Caco-2 (cell line): ENCODE data around the gene PLIN1. TPM values are rescaled to one million over a fixed set of nuclear protein-coding genes. Genes with fewer than 3 reads are reported as not detected.

Experiments used
- BruUV-seq: library from RNA; stranded (reverse); fragments of 400-500 nt; replicated peaks from 2 replicates; lab custom pipeline; 2021; lab: Mats Ljungman, UMichigan
- CTCF ChIA-PET: fragments of 300-600 bp; sonication (Branson Sonifier 250); formaldehyde crosslinking; loops from one replicate; lab custom pipeline; 2022; ENCODE audit warnings: antibody characterized with exemption; lab: Charles Lee
- POLR2A ChIA-PET: fragments of 300-600 bp; sonication (Branson Sonifier 250); formaldehyde crosslinking; loops from one replicate; lab custom pipeline; 2022; ENCODE audit warnings: antibody characterized with exemption; lab: Charles Lee
- DNase-seq, 2 experiments: peaks; one replicate each; pipeline versions ENCODE4 v3.0.0 to v3.0.0-alpha.2; 2020 to 2022
- H3K27me3 ChIP-seq: replicated peaks from 2 replicates; pipeline ENCODE4 v1.6.0; 2011; ENCODE audit warnings: low read length; ENCODE audit not compliant: control insufficient read depth, insufficient read depth
- H3K36me3 ChIP-seq: 2 replicates; pipeline ENCODE4 v1.5.1; 2011; ENCODE audit warnings: low read length; ENCODE audit not compliant: control insufficient read depth, insufficient read depth
- H3K4me1 ChIP-seq: fragments of 250-450 bp; sonication (Bioruptor Pico); 2 replicates; pipeline ENCODE4 v1.5.1; 2020; ENCODE audit warnings: mild to moderate bottlenecking
- H3K4me3 ChIP-seq: 2 replicates; pipeline ENCODE4 v1.5.1; 2011; ENCODE audit warnings: low read depth, mild to moderate bottlenecking, control low read depth, low read length
- H3K9me3 ChIP-seq: fragments of 250-450 bp; sonication (Bioruptor Pico); 2 replicates; pipeline ENCODE4 v1.5.1; 2020; ENCODE audit warnings: mild to moderate bottlenecking, moderate library complexity
- H3K27ac Mint-ChIP-seq: one replicate; pipeline ENCODE4 v1.8.0; 2022; ENCODE audit warnings: mixed read lengths; ENCODE audit not compliant: unreplicated experiment
- H3K27me3 Mint-ChIP-seq: one replicate; pipeline ENCODE4 v1.8.0; 2022; ENCODE audit warnings: mixed read lengths; ENCODE audit not compliant: insufficient read depth, unreplicated experiment
- H3K36me3 Mint-ChIP-seq: one replicate; pipeline ENCODE4 v1.8.0; 2022; ENCODE audit warnings: mild to moderate bottlenecking, mixed read lengths; ENCODE audit not compliant: insufficient read depth, unreplicated experiment
- H3K4me1 Mint-ChIP-seq: one replicate; pipeline ENCODE4 v1.8.0; 2022; ENCODE audit warnings: low read depth, mixed read lengths; ENCODE audit not compliant: unreplicated experiment
- H3K4me3 Mint-ChIP-seq: one replicate; pipeline ENCODE4 v1.8.0; 2022; ENCODE audit warnings: mild to moderate bottlenecking, moderate library complexity, mixed read lengths; ENCODE audit not compliant: unreplicated experiment
- H3K9me3 Mint-ChIP-seq: one replicate; pipeline ENCODE4 v1.8.0; 2022; ENCODE audit warnings: mixed read lengths; ENCODE audit not compliant: unreplicated experiment
- intact Hi-C: fragments of 100-400 bp; cut with micrococcal nuclease; formaldehyde crosslinking; loops from one replicate; pipeline ENCODE4 v1.10.0; 2022; ENCODE audit not compliant: unreplicated experiment
- total RNA-seq: library from RNA; stranded (reverse); gene quantifications from 2 replicates; pipeline ENCODE4 v1.2.3, GENCODE V29; 2022
- TF ChIP-seq, protein P1 (sequence below), 2 experiments: fragments of 200-600 bp in 1 of 2; IDR thresholded peaks; 1 replicate in 1 of 2; 2 replicates in 1 of 2; pipeline versions ENCODE4 v1.5.1 to v1.8.0; 2011 to 2022; ENCODE audit warnings: antibody characterized with exemption in 1 of 2, control low read depth in 1 of 2, inconsistent platforms in 1 of 2, low read depth in 1 of 2, low read length in 1 of 2, mild to moderate bottlenecking in 1 of 2, moderate library complexity in 1 of 2; ENCODE audit not compliant: insufficient read depth in 1 of 2, severe bottlenecking in 1 of 2, unreplicated experiment in 1 of 2

PLIN1 gene
- total RNA-seq, 1 experiment from 2014 or later = not detected

DNA sequence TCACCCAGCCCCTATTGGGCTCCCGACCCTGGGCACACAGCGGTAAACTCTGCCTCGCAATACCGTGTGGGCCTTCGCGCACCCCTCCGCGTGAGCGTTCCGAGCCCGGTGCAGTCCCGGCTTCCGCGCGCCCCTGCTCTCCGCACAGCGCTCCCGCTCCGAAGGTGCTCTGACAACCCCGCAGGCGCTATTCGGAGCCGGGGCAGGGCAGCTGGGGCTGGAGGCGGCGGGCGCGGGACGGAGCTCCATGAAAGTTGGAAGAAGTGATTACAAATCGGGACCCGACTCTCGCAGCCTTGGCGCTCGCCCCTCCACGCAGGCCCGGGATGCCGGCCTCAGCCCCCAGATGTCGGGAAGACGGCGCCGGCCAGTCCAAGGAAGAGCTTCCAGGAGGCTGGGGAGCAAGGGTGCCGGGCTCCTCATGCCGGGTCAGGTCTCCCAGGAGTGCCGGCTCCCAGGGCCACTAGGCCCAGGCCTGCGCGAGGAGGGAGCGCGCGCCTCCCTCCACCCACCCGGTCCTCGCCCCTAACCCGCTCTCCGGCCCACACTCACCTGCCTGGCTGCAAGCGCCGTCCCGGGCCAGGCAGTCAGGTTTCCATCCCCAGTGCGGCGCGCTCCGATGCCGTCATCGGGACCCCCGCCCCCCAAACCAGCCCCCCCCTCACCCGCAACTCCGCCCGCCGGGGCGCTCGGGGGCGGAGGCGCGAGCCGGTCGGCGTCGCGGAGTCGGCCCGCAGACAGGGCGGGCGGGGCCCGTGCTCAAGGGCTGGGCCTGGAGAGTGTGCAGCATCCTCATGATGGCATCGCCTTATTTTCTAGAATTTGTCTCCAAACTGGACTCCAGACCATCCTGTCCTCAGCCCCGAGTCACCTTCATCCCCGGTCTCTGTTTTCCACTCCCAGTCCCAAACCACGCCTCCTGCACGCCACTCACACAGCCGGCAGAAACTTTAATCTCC, 24.0 kb downstream of the PLIN1 start, which contains the start of gene KIF7:
Gene KIF7 (minus strand): TSS at position 621 of the 959 bp plus-strand sequence. CDS start 2,537 bp downstream, outside the sequence.
- peak within 1 kb of the TSS; percentile 45 for H3K27ac Mint-ChIP-seq
- H3K4me1 Mint-ChIP-seq = peaks cover 7% of the 10 kb centered on the region
- TF ChIP-seq, protein P1, sequence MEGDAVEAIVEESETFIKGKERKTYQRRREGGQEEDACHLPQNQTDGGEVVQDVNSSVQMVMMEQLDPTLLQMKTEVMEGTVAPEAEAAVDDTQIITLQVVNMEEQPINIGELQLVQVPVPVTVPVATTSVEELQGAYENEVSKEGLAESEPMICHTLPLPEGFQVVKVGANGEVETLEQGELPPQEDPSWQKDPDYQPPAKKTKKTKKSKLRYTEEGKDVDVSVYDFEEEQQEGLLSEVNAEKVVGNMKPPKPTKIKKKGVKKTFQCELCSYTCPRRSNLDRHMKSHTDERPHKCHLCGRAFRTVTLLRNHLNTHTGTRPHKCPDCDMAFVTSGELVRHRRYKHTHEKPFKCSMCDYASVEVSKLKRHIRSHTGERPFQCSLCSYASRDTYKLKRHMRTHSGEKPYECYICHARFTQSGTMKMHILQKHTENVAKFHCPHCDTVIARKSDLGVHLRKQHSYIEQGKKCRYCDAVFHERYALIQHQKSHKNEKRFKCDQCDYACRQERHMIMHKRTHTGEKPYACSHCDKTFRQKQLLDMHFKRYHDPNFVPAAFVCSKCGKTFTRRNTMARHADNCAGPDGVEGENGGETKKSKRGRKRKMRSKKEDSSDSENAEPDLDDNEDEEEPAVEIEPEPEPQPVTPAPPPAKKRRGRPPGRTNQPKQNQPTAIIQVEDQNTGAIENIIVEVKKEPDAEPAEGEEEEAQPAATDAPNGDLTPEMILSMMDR (IDR thresholded peaks at IDR 0.05; ENCODE audit: insufficient read depth in 1 of 2, low read depth in 1 of 2, low read length in 1 of 2, severe bottlenecking in 1 of 2, unreplicated experiment in 1 of 2) = no peak
- TSS peak; percentile 38 for BruUV-seq
- ChIA-PET POLR2A (interaction anchor here (0.6 kb wide), 1 partner anchor 80 kb away, joined by 3 read pairs; the partner anchor contains the start of gene TICRR), CTCF (no interaction called here)
- peak within 1 kb of the TSS; percentile 90 for H3K4me3 Mint-ChIP-seq
- intact Hi-C loops = loop anchor here (5.0 kb wide), 1 partner anchor 37 kb away; the partner anchor contains the start of genes PEX11A and WDR93
- Histone ChIP-seq H3K36me3 (no peaks in the 10 kb centered on the region), H3K4me1 (peaks cover 4% of the 10 kb centered on the region), H3K9me3 (no peaks in the 10 kb centered on the region), H3K27me3 (no peaks in the 10 kb centered on the region), H3K4me3 (peak within 1 kb of the TSS; percentile 79)
- DNase-seq = peak in 1 of 2 experiments; percentile 67
- H3K27me3 Mint-ChIP-seq = peaks cover 3% of the 10 kb centered on the region
- no peaks in the 10 kb centered on the region for H3K9me3 Mint-ChIP-seq
- H3K36me3 Mint-ChIP-seq = no peaks in the 10 kb centered on the region

DNA sequence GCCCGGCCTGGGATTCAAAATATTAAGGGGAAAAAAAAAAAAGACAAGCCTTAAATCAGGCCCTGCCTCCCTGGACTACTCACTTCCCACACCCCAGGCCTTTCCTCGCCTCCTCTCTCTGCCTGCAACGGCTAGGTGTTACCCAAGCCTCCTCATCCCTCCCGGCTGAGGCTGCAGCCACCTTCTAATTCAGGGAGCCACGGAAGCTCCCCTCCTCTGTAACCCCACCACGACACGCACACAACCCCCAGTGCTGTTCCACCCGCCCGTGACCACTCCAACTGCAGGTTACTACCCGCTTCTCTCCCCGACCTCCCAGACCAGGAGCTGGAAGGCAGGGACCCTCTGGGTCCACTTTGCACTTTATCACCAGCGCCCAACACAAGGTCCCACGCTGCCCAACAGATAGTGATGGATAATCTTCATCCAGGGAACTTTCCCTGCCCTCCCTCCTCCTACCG, 24.8 kb downstream of the PLIN1 start:
- POLR2A ChIA-PET = interaction anchor here (0.6 kb wide), 1 partner anchor 79 kb away, joined by 3 read pairs; the partner anchor contains the start of gene TICRR
- Mint-ChIP-seq H3K4me3 (peak overlapping the region; percentile 90), H3K27ac (peak overlapping the region; percentile 45), H3K36me3 (no peaks in the 10 kb centered on the region), H3K9me3 (no peaks in the 10 kb centered on the region), H3K4me1 (peaks cover 7% of the 10 kb centered on the region), H3K27me3 (peaks cover 3% of the 10 kb centered on the region)
- no TSS peak for BruUV-seq
- Histone ChIP-seq H3K4me1 (peaks cover 4% of the 10 kb centered on the region), H3K27me3 (no peaks in the 10 kb centered on the region), H3K9me3 (no peaks in the 10 kb centered on the region), H3K4me3 (peak overlapping the region; percentile 79), H3K36me3 (no peaks in the 10 kb centered on the region)
- intact Hi-C loops = no loop called here
- CTCF ChIA-PET = no interaction called here
- TF ChIP-seq, protein P1 (IDR thresholded peaks at IDR 0.05; ENCODE audit: insufficient read depth in 1 of 2, low read depth in 1 of 2, low read length in 1 of 2, severe bottlenecking in 1 of 2, unreplicated experiment in 1 of 2) = no peak
- no peak for DNase-seq

DNA sequence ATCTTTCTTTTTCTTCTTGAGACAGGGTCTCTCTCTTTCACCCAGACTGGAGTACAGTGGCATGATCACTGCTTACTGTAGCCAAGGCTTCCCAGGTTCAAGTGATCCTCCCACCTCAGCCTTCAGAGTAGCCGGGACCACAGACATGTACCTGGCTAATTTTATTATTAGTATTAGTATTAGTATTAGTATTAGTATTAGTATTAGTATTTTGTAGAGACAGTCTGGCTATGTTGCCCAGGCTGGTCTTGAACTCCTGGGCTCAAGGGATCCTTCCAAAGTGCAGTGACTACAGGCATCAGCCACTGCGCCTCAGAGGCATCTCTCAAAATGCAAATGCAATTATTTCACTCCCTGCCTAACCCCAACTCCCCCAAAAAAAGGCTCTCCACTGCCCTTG, 25.6 kb downstream of the PLIN1 start:
- no peaks in the 10 kb centered on the region for H3K9me3 ChIP-seq
- H3K4me1 ChIP-seq = peaks cover 4% of the 10 kb centered on the region
- H3K4me1 Mint-ChIP-seq = peaks cover 7% of the 10 kb centered on the region
- H3K36me3 ChIP-seq = no peaks in the 10 kb centered on the region
- TF ChIP-seq, protein P1 (IDR thresholded peaks at IDR 0.05; ENCODE audit: insufficient read depth in 1 of 2, low read depth in 1 of 2, low read length in 1 of 2, severe bottlenecking in 1 of 2, unreplicated experiment in 1 of 2) = no peak
- BruUV-seq = no TSS peak
- ChIA-PET POLR2A (no interaction called here), CTCF (no interaction called here)
- DNase-seq = no peak
- no peaks in the 10 kb centered on the region for H3K9me3 Mint-ChIP-seq
- no peaks in the 10 kb centered on the region for H3K27me3 ChIP-seq
- H3K36me3 Mint-ChIP-seq = no peaks in the 10 kb centered on the region
- no peak overlapping the region for H3K4me3 Mint-ChIP-seq
- no peak overlapping the region for H3K4me3 ChIP-seq
- peak overlapping the region; percentile 49 for H3K27ac Mint-ChIP-seq
- no peaks in the 10 kb centered on the region for H3K27me3 Mint-ChIP-seq
- intact Hi-C loops = no loop called here
